Measurements from ENCODE around the gene OTUB2. TPM values are rescaled to one million over a fixed set of nuclear protein-coding genes. Genes with fewer than 3 reads are reported as not detected.

The OTUB2 gene
- total RNA-seq, 2 donors from 2014 or later = 2.2 to 2.7 TPM

GRCh38 chr14:94077111-94077821 is 51.1 kb downstream of the OTUB2 start:
- intact Hi-C loops (cut with DNase I) = no loop called here
- no peak overlapping the region for H3K4me3 ChIP-seq

DNA sequence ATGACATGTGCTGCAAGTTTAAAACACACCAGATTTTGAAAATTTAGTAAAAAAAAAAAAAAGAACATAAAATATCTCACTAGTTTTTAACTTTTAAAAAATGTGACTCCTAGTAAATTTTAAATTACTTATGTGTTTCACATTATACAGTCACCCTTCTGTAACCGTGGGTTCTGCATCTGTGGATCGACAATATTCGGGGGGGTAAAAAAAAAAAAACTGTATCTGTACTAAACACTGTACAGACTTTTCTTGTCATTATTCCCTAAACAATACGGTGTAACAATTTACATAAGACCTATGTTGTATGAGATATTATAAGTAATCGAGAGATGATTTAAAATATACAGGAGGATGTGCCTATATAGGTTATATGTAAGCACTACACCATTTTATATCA is 51.7 kb downstream of the OTUB2 start:
- TF ChIP-seq CTCF (IDR thresholded peaks at IDR 0.05) = no peak
- H3K36me3 ChIP-seq = no peaks in the 10 kb centered on the region
- H3K9me3 ChIP-seq = no peaks in the 10 kb centered on the region
- intact Hi-C loops (cut with DNase I) = no loop called here
- H3K4me1 ChIP-seq = peaks cover 20% of the 10 kb centered on the region
- H3K27ac ChIP-seq = no peak overlapping the region
- no peak overlapping the region for H3K9ac ChIP-seq (ENCODE audit: low read depth in 2 of 2, low read length in 2 of 2)
- no peak overlapping the region for H3K4me3 ChIP-seq
- H3K27me3 ChIP-seq = no peaks in the 10 kb centered on the region
- DNase-seq = no peak

More at GRCh38 chr14:94077111-94077821, 51.1 kb downstream of the OTUB2 start:
- Histone ChIP-seq H3K36me3 (no peaks in the 10 kb centered on the region), H3K9ac (ENCODE audit: low read depth in 2 of 2, low read length in 2 of 2) (no peak overlapping the region), H3K27ac (no peak overlapping the region), H3K27me3 (no peaks in the 10 kb centered on the region), H3K9me3 (no peaks in the 10 kb centered on the region), H3K4me1 (peaks cover 15% of the 10 kb centered on the region)
- no peak for DNase-seq
- no peak for TF ChIP-seq CTCF (IDR thresholded peaks at IDR 0.05)

- peak overlapping the region; percentile 99 for H3K4me3 ChIP-seq
- H3K27me3 ChIP-seq = no peaks in the 10 kb centered on the region
- no peaks in the 10 kb centered on the region for H3K9me3 ChIP-seq
- no peaks in the 10 kb centered on the region for H3K36me3 ChIP-seq
- DNase-seq = no peak
- no peak for TF ChIP-seq CTCF (IDR thresholded peaks at IDR 0.05)
- intact Hi-C loops (cut with DNase I) = no loop called here
- peak overlapping the region; percentile 80 to 94 for H3K9ac ChIP-seq (ENCODE audit: low read depth in 2 of 2, low read length in 2 of 2)
- H3K4me1 ChIP-seq = peaks cover 20% of the 10 kb centered on the region
- peak overlapping the region; percentile 90 for H3K27ac ChIP-seq
Measured at GRCh38 chr14:94079891-94080620, 53.9 kb downstream of the OTUB2 start.

GRCh38 chr14:94080621-94081385 is 54.7 kb downstream of the OTUB2 start, which contains the start of the genes DDX24 and IFI27L1:
Gene DDX24, minus strand, starts transcription at chr14:94081202. Its CDS starts 1,460 bp downstream, at chr14:94079742.
Gene IFI27L1, plus strand, starts transcription at chr14:94081310. Its CDS starts 15,628 bp downstream, at chr14:94096938.
- TF ChIP-seq CTCF (IDR thresholded peaks at IDR 0.05) = no peak
- Histone ChIP-seq H3K4me3 (peak within 1 kb of the TSS; percentile 99), H3K9ac (ENCODE audit: low read depth in 2 of 2, low read length in 2 of 2) (peak within 1 kb of the TSS; percentile 80 to 94), H3K9me3 (no peaks in the 10 kb centered on the region), H3K4me1 (peaks cover 20% of the 10 kb centered on the region), H3K27ac (peak within 1 kb of the TSS; percentile 90), H3K27me3 (no peaks in the 10 kb centered on the region), H3K36me3 (no peaks in the 10 kb centered on the region)
- intact Hi-C loops (cut with DNase I) = no loop called here
- peak; percentile 97 for DNase-seq

DNA sequence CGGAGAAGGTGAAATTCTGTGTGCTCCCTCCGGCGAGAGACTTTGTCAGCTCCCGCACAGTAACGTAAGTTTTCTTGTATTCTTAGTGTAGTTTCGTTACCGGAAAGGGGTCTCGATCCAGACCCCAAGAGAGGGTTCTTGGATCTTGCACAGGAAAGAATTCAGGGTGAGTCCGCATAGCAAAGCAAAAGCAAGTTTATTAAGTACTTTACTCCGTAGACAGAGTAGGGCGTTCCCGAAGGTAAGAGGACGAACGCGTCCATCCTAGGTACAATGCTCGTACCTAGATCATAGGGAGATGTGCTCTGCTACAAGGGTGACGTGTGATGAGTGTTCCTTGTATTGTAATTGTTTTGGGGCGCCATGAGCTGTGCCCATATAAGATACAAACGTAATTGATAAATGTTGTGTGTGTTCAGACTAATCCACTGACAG is 55.3 kb downstream of the OTUB2 start:
- H3K27ac ChIP-seq = peak overlapping the region; percentile 90
- intact Hi-C loops (cut with DNase I) = no loop called here
- H3K9me3 ChIP-seq = no peaks in the 10 kb centered on the region
- peak overlapping the region; percentile 55 to 94 for H3K9ac ChIP-seq (ENCODE audit: low read depth in 2 of 2, low read length in 2 of 2)
- no peaks in the 10 kb centered on the region for H3K27me3 ChIP-seq
- no peaks in the 10 kb centered on the region for H3K36me3 ChIP-seq
- H3K4me1 ChIP-seq = peaks cover 20% of the 10 kb centered on the region
- no peak for DNase-seq
- peak overlapping the region; percentile 99 for H3K4me3 ChIP-seq
- TF ChIP-seq CTCF (IDR thresholded peaks at IDR 0.05) = no peak

Data from colonic mucosa (tissue), 4 donors.